Right lobe of liver (tissue), 6 donors: ENCODE measurements around the gene OCRL. TPM values are rescaled to one million over a fixed set of nuclear protein-coding genes. Genes with fewer than 3 reads are reported as not detected.
A peak's percentile ranks its signal among the peaks of the same experiment; 100 is the strongest.

Source experiments
- ATAC-seq, 4 donors: fragments of 200-7000 bp; cut with Tn5 transposase; one replicate each; pipeline ENCODE4 v1.9.1; 2020; ENCODE audit warnings: mild to moderate bottlenecking in 4 of 4, moderate library complexity in 4 of 4
- DNase-seq, 3 donors: peaks; one replicate each; pipeline ENCODE4 v3.0.0-alpha.2; 2020
- H3K27ac ChIP-seq, 3 donors: fragments of 200-600 bp; one replicate each; pipeline ENCODE4 v1.8.0; 2022
- H3K27me3 ChIP-seq, 2 donors: fragments of 200-600 bp; one replicate each; pipeline ENCODE4 v1.8.0; 2022
- H3K36me3 ChIP-seq, 4 donors: fragments of 200-600 bp; sonication (generic) in 1 of 4; one replicate each; pipeline versions ENCODE4 v1.5.1 to v1.8.0; 2017 to 2022; ENCODE audit warnings: control low read depth in 1 of 4
- H3K4me1 ChIP-seq, 4 donors: fragments of 200-600 bp; sonication (generic) in 1 of 4; one replicate each; pipeline versions ENCODE4 v1.5.1 to v1.8.0; 2017 to 2022; ENCODE audit warnings: control low read depth in 1 of 4
- H3K4me3 ChIP-seq, 3 donors: fragments of 200-600 bp; one replicate each; pipeline ENCODE4 v1.8.0; 2022
- H3K9me3 ChIP-seq, 4 donors: fragments of 200-600 bp; sonication (generic) in 1 of 4; one replicate each; pipeline versions ENCODE4 v1.5.1 to v1.8.0; 2017 to 2022; ENCODE audit warnings: control low read depth in 1 of 4
- POLR2A ChIP-seq: fragments of 450-650 bp; IDR thresholded peaks from one replicate; pipeline ENCODE4 v1.6.1; 2017; ENCODE audit warnings: antibody characterized with exemption, mild to moderate bottlenecking
- WGBS: methylation state at CpG from one replicate; pipeline ENCODE4 v1.1.6; 2018; ENCODE audit warnings: low coverage, low lambda C conversion rate; ENCODE audit not compliant: insufficient coverage; ENCODE audit errors: missing lambda C conversion rate; 5-methylcytosine and 5-hydroxymethylcytosine counted together
- intact Hi-C, 2 donors: fragments of 100-400 bp; cut with DNase I; formaldehyde crosslinking; loops; one replicate each; pipeline versions ENCODE4 v1.11.2 to v1.14.1; 2022
- long read RNA-seq: library from polyadenylated mRNA; unstranded; transcript quantifications from one replicate; pipeline ENCODE4 v2.0.0, GENCODE V29; 2019
- total RNA-seq, 6 experiments: library from RNA; depleted of rRNA in 2 of 6; stranded (reverse); fragments of >200 nt in 2 of 6; fragmentation: NEBNext Ultra II Directional in 3 of 6; extraction: Animal tissue kit (Norgen Biotek cat#: 25700) in 3 of 6; gene quantifications; one replicate each; pipeline versions ENCODE4 v1.1.0 to v1.2.4, GENCODE V29; 2016 to 2023
- TF ChIP-seq, protein P1 (sequence below), 4 donors: fragments of 200-600 bp in 3 of 4; fragments of 450-650 bp in 1 of 4; IDR thresholded peaks; one replicate each; pipeline versions ENCODE4 v1.5.1 to v1.8.0; 2016 to 2022; ENCODE audit warnings: antibody characterized with exemption in 4 of 4, mild to moderate bottlenecking in 2 of 4
- donor health status: DM: no; HTN: yes; CAD: no.
- donor health status: DM: no; HTN: no; CAD: no.
- donor health status: DM: no; HTN: no; CAD: no.
- donor health status: DM: no; HTN: yes; CAD: no.
- donor health status: DM: no; HTN: yes; CAD: no.

Gene OCRL
- 10 to 100 TPM in 2 of 6 experiments, 1 to 10 TPM in 4; 7.6 to 11.4 (median 8.8) TPM for total RNA-seq
- long read RNA-seq, partial matches to known transcripts, result 0 of 1 reads
- long read RNA-seq, other reads (novel, unspliced or antisense), result 1 of 1 reads

GRCh38 chrX:129540068-129540653, at the start of gene OCRL:
Gene OCRL (plus strand): TSS chrX:129540259. CDS start chrX:129540440, 181 bp downstream.
- no peaks in the 10 kb centered on the region for H3K27me3 ChIP-seq
- no peaks in the 10 kb centered on the region for H3K36me3 ChIP-seq
- DNase-seq, result peak; percentile 71 to 75 (median 75)
- TF ChIP-seq, protein P1, sequence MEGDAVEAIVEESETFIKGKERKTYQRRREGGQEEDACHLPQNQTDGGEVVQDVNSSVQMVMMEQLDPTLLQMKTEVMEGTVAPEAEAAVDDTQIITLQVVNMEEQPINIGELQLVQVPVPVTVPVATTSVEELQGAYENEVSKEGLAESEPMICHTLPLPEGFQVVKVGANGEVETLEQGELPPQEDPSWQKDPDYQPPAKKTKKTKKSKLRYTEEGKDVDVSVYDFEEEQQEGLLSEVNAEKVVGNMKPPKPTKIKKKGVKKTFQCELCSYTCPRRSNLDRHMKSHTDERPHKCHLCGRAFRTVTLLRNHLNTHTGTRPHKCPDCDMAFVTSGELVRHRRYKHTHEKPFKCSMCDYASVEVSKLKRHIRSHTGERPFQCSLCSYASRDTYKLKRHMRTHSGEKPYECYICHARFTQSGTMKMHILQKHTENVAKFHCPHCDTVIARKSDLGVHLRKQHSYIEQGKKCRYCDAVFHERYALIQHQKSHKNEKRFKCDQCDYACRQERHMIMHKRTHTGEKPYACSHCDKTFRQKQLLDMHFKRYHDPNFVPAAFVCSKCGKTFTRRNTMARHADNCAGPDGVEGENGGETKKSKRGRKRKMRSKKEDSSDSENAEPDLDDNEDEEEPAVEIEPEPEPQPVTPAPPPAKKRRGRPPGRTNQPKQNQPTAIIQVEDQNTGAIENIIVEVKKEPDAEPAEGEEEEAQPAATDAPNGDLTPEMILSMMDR (IDR thresholded peaks at IDR 0.05), result peak; percentile 54 to 71 (median 65)
- no peak for TF ChIP-seq POLR2A
- no peaks in the 10 kb centered on the region for H3K9me3 ChIP-seq
- intact Hi-C loops, result no loop called here
- 27% methylated on average over 11 of the region's 60 CpGs for WGBS
- H3K27ac ChIP-seq, result peak within 1 kb of the TSS; percentile 56 to 75 (median 58)
- H3K4me3 ChIP-seq, result peak within 1 kb of the TSS; percentile 28 to 61 (median 57)
- peak; percentile 88 to 92 (median 88) for ATAC-seq
- no peaks in the 10 kb centered on the region for H3K4me1 ChIP-seq

GRCh38 chrX:129490330-129490729, 49.7 kb upstream of the OCRL start:
- Histone ChIP-seq H3K4me3 (no peak overlapping the region), H3K36me3 (peaks cover 0 to 21% (median 6%) of the 10 kb centered on the region in 4 donors), H3K27me3 (no peaks in the 10 kb centered on the region), H3K4me1 (no peaks in the 10 kb centered on the region), H3K9me3 (no peaks in the 10 kb centered on the region), H3K27ac (no peak overlapping the region)
- DNase-seq, result no peak
- 37% methylated on average over 2 of the region's 2 CpGs for WGBS
- TF ChIP-seq, protein P1 (IDR thresholded peaks at IDR 0.05), result no peak
- no peak for TF ChIP-seq POLR2A
- intact Hi-C loops, result no loop called here
- ATAC-seq, result no peak

- TF ChIP-seq, protein P1 (IDR thresholded peaks at IDR 0.05), result no peak
- no peak for TF ChIP-seq POLR2A
- Histone ChIP-seq H3K27ac (no peak overlapping the region), H3K4me3 (no peak overlapping the region), H3K9me3 (no peaks in the 10 kb centered on the region), H3K36me3 (peaks cover 0 to 35% (median 5%) of the 10 kb centered on the region in 4 donors), H3K4me1 (no peaks in the 10 kb centered on the region), H3K27me3 (no peaks in the 10 kb centered on the region)
- 39% methylated on average over 4 of the region's 4 CpGs for WGBS
- no peak for ATAC-seq
- DNase-seq, result no peak
- intact Hi-C loops, result no loop called here
Observed at GRCh38 chrX:129493643-129494042, 46.4 kb upstream of the OCRL start.

DNA sequence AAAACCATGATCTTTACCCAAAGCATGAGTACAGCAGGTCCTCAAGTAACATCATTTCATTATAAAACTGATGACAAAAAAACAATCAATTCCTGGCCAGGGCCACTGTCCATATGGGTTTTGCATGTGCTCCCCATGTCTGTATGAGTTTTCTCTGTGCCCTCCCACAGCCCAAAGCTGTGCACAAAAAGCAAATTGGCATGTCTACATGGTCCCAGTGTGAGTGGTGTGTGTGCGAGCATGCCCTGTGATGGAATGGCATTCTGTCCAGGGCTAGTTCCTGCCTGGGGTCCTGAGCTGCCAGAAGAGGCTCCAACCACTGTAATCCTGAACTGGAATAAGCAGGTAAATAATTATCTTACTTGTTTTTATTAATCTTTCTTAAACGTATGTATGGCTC, 45.2 kb upstream of the OCRL start:
- H3K27me3 ChIP-seq, result no peaks in the 10 kb centered on the region
- no peaks in the 10 kb centered on the region for H3K9me3 ChIP-seq
- H3K36me3 ChIP-seq, result peaks cover 0 to 35% (median 7%) of the 10 kb centered on the region in 4 donors
- WGBS, result 73% methylated on average over 2 of the region's 2 CpGs
- H3K27ac ChIP-seq, result no peak overlapping the region
- TF ChIP-seq, protein P1 (IDR thresholded peaks at IDR 0.05), result no peak
- no peak for TF ChIP-seq POLR2A
- H3K4me3 ChIP-seq, result no peak overlapping the region
- DNase-seq, result no peak
- H3K4me1 ChIP-seq, result no peaks in the 10 kb centered on the region
- no peak for ATAC-seq
- intact Hi-C loops, result no loop called here
